Activated T-cell treated with anti-CD3 and anti-CD28 coated beads for 24 hours (primary cell): ENCODE data around the gene MLPH.

ENCODE experiments used
- DNase-seq: peaks from one replicate; pipeline ENCODE4 v3.0.0-alpha.2; 2020; ENCODE audit warnings: low read depth

Gene MLPH

DNA sequence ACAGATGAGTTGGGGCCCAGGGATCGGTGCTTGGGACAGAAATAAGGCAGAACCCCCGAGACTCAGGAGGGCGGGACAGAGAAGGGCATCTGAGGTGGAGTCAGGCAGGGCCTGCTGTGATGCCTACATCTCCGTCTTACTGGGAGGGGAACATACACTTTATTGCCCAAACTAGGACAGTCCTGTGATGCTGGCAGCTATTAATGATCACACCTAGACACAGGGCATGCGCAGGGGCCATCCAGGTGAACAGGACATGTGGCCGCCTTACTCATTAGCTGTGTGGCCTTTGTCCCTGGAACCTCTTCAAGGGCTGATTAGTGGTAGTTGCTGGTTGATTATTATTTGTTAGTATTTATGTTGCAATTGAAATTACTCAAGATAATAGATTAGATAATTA lies 33.2 kb downstream of the MLPH start:
- DNase-seq, result no peak

DNA sequence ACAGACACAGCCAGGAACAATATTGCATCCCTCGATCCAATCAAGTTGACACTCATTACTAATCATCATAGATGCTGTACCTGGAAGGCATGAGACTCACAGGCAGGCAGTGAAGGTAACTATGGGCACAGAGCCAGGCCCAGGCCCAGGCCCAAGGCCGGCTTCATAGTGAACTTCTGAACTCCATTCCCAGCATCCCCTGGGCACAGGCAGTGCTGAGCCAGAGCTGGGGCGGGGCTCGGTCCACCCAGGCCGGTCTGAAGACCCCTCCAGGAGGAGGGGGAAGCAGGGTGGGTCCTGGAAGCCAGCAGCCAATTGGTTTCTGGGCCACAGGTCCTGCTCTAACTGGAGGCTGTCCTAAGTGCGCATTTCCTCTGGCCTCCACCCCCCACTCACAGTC lies 37.6 kb downstream of the MLPH start:
- no peak for DNase-seq

DNA sequence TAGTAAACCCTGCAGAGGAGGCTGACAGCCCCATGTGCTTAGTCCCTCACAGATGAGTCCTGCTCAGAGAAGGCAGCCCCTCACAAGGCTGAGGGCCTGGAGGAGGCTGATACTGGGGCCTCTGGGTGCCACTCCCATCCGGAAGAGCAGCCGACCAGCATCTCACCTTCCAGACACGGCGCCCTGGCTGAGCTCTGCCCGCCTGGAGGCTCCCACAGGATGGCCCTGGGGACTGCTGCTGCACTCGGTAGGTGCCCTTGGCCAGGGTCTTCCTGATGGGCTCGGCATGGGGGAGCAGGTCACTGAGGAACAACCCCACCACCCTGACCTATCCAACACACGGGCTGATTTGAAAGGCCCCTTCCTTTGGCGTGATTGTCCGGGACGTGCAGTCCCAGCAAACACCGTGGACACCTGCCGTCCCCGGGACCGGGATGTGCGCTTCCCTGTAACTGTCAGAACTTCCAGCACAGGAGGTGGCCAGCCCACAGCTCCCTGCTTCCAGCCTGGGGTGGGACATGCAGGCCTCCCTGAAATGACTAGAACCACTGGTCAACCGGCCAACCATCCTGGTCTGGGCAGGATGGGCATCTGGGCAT lies 38.6 kb downstream of the MLPH start:
- no peak for DNase-seq

DNA sequence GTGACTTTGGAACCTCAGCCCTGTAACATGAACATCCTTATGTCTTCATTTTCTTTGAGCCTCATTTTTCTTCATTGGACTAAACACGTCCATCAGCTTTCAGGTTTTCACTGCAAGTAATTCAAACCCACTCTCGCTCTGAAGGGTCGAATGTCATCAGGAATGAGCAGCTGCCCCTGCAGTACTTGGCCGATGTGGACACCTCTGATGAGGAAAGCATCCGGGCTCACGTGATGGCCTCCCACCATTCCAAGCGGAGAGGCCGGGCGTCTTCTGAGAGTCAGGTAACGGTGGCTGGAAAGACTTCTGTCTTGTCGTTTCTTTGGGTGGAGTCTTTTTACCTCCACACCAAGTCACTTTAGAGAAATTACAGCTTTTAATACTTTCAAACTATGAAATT lies 40.2 kb downstream of the MLPH start:
- no peak for DNase-seq

DNA sequence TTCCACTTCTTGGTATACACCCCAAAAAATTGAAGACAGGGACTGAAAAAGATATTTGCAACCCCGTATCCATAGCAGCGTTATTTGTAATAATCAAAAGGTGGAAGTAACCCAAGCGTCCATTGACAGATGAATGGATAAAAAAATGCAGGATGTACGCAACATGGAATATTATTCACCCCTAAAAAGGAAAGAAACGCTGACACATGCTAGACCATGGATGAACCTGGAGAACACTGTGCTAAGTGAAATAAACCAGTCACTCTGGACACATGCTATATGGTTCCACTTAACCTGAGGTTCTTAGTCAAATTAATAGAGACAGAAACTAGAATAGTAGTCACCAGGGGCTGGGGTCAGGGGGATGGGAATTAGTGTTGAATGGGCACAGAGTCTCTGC lies 40.7 kb downstream of the MLPH start:
- DNase-seq, result no peak

DNA sequence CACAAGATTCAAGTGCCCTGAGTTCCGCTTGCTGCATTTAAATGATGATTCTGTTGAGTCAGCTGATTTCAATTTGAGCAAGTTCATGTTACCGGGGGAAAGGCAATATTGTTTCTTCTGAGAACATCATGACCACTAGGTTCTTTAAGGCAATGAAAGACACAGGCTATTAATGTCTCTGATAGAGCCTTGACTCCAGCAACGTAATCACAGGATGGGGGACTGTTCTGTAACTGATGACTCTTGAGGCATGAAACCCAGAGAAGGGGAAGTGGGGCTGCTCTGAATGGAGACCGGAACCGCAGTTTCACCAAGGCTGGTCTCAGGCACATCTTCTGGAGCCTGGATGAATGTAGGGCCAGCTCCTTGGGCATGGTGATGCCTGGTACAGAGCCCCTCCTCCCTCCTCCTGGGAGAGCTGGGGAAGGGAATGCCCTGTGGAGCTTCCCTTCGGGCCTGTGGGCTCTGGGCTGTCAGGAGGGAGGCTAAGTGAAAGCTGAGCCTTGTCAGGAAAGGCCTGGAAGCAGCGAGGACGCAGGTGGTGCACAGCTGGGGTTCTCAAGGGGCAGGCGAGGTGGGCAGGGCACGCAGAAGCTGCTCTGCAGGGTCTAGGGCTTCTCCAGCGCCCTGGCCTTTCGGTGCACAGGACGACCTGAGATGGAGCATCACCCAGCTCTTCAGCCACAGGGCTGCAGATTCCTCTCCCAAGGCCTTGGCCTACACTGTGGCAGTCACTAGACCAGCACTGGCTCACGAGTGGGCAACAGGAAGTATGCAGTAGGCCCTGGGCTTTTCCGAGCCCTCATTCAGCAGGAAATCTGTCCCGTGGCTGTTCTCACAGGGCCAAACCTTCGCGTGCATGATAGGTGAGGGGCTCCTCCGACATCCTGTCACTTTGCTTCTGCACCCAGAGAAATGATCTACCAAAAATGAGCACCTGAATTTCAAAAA lies 42.7 kb downstream of the MLPH start:
- DNase-seq, result no peak

DNA sequence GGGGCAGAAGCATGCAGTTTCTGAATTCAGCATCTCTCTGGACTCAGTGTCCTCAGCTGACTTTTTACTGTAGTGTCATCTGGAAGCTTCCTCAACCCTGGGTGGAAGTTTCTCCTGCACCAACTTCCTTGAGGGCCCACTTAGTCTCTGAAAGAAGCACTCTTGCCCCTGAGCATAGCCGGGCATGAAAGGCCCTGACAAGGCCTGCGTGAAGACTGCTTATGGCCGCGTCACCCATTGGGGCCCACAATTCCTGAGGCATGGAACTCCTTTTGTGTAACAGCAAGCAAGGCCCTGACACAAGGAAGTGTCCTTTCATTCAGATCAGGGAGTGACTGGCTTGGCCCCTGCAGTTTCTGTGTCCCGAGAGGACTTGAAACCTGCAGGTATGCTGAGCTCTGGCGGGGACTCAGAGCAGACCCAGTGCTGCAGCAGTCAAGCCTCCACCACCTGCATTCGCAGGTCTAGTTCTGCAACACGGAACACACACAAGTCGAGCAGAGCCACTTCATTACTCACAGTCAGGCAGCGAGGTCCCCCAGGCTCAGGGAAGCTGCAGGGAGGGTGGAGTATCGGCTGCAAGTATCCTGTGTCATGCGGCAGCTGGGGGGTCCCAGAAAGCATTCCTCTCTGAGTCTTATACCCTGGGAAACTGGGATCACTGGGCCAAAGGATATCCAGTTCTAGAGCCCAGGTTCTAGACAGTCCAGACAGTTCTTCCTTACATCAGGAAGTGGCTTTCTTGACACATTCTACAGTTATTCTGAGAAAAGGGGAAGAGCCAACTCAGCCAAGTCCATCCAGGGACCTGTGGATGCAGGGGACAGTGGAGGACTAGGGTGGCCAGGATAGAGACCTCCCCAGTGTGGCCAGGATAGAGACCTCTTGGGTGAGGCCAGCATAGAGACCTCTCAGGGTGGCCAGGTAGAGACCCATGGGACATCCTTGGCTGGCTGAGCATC lies 43.7 kb downstream of the MLPH start:
- DNase-seq, result no peak

DNA sequence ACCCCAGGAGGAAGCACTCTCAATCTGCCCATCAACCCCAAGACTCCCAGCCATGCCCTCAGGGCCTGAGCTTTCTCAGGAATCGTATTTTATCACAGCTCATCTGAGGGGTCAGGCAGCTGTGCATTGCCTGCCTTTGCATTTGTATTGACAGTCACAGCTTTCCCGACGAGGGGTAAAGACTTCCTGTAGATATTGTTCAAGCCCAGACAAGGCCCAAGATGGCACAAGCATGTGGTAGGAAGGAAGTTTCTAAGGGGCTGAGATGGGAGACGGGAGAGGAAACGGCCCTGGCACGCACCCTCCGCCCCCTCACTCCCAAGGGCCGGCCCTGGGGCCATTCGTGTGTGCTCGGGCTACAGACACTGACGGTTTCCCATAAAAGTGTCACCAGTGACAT lies 45.1 kb downstream of the MLPH start:
- no peak for DNase-seq

DNA sequence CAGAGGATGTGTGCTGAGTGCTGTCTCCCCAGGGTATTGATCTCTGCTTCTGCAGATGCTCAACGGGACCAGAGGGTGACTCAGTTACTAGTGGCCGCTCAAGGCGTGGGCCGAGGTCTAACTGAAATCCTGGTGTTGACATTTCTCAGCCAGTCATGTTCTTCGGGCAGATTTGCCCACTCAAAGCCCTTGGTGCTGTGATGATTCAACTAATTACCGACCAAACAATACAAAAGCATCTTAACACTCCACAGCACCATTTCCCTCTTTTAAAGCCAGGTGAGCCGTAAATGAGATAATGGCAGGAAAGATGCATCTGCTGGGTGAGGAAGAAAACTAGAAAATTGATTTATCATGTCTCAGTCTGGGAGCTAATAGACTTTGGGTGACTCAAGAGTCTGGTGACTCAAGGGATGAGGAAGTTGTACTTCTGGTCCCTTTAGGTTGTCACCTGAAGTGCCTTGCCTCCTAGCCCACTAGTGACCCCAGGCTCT lies 46.7 kb downstream of the MLPH start:
- no peak for DNase-seq

DNA sequence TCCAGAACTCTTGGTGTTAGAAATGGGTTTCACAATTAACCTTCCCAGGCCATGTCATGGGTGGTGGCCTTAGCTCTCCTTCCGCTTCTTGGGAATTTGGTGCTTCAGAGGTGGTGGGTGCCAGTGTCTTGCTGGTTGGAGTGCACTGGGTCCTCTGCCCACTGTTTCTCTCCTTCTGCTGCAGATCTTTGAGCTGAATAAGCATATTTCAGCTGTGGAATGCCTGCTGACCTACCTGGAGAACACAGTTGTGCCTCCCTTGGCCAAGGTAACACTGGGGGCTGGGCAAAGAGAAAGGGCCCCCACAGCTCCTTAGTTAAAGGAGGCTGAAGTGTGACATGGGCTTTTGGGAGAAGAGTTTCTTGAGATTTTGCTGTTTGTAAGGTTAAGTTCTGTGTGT lies 47.3 kb downstream of the MLPH start:
- no peak for DNase-seq

DNA sequence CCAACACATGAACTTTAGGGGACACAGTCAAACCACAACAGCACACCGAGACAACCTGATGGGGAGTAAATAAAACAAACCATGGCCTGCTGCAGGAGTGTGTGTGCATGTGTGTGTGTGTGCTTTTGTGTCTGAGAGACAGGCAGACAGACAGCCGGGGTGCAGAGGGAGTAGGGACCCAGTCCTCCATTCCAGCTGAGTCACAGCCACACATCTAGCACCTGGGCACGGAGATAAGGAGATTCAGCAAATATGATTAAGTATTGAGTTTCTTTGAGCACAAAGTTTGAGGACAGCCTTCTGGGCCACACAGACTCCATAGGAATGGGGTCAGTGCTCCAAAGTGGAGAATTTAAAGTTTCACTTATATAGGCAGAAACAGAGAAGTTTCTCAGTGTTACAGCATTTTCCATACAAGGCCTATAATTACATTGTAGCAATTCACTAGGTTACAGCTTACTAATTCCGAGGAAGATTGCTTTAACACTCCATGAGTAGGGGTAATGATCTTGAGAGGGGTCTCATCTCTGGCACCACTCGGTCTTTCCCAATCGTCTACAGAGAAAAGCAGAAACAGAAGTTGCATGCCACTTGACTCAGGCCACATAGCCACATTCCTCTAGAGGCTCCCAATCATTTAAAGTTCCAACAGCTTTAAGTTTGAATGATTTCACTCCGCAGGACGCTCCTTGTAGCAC lies 48.5 kb downstream of the MLPH start:
- DNase-seq, result no peak

DNA sequence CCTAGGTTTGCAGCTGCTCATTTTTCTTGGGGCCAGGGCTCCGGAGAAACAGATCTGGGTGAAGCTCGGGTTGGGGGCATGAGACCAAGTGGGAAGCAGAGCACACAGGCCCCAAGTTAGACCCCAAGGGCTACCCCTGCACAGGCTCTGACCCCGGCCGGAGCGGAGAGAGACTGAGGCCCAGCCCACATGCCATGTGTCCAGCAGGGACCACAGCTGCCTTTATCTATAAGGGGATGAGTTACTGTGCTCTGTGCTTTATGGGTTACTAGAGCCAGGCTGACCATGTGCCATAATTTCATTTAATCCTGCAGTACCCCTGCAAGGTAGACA lies 49.0 kb downstream of the MLPH start:
- DNase-seq, result no peak

DNA sequence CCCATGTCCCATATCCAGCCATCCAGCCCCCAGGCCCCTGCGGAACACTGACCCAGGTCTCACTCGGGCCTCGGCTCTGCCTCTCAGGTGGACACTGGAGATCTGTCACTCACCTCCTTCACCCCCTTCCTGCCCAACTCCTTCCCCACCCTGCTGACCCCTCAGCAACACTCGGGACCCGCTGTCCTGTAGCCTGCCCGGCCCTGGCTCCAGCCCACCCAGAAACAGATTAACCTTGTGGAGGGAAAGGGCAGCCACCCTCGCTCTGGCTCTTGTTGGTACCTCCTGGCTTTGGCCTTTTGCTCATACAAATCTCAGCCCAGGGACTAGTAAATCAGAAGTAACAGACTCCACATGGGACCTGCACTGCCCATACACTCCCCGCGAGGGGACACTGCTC lies 49.6 kb downstream of the MLPH start:
- DNase-seq, result no peak

DNA sequence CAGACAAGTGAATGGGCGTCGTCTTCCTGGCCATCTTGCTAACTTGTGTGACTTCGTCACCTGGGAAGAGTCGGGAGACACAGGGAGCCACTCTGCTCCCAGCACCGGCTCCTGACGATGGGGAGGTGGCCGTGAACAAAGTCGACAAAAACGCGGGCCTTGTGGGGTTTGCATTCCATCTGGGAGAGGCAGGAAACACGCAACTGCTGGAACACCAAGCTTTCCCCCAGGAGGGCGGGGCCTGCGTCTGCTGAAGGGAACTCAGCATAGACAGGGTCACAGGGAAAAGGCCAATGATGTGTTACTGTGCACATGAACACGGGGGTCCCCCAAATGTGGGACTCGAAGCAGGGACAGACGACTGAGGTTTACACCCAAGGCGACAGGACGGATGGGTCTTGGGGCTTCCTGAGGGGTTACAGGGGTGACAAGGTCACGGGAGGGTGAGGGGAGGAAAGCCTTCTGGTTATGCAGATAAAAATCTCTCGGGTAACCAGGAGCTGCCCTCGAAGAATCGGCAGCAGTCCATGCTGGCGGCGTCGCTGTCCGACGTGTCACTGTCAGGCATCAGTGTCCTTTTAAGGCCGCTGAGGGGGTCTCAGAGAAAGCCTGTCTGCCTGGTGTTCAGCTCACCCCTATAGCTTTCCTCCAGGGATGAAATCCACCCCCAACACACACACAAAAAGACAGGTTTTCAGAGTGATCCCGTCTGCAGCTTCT lies 51.1 kb downstream of the MLPH start:
- no peak for DNase-seq

DNA sequence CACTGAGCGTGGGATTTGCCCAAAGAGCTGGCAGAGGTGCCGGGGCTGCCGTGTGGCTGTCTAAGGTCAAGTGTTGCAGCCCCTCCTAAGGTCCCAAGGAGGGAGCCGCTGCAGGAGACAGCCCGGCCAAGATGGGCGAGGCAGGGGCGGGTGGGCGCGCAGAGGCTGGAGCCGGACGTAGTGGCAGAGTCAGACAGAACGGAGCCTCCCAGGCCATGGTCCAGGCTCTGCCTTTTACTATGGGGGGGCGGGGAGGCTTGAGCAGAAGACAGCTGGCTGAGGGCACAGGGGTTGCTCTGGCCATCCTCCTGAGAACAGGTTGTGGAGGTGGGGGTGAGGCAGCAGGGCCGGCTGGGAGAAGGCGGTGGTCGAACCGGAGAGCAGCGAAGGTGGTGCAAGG lies 51.9 kb downstream of the MLPH start:
- no peak for DNase-seq

DNA sequence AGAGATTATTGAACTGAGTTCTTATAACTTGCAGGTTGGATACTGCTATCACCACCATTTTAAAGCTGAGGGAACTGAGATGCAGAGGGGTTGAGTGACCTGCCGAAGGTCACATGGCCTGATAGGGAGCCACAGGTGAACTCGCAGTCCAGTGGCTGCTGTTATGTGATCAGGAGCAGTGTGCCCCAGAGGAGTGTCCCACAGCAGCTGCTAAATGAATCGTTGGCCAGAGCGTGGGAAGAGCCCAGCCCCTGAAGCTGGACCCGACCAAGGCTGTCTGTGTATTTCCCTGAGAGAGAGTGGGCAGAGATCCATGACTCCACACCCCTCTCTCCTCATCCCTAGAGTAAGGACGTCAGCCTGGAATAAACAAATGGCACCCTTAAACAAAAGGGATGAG lies 52.6 kb downstream of the MLPH start:
- no peak for DNase-seq

DNA sequence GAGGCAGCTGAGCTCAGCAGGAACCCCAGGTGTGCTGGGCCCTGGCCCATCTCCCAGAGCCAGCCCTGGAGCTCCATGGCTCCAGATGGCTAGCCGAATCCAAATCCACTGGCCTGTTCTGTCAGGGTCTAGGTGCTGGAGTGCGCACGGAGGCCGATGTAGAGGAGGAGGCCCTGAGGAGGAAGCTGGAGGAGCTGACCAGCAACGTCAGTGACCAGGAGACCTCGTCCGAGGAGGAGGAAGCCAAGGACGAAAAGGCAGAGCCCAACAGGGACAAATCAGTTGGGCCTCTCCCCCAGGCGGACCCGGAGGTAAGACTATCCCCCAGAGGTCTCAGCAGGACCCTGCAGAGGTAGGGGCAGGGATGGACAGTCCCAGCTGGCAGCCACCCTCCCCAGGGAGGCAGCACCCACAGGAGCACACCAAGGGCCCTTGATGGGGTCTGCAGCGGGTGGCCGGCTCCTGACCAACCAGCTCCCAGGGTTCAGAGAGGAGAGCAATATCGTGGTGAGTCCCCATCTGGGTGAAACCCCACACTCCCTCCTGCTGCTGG lies 53.2 kb downstream of the MLPH start:
- DNase-seq, result no peak

DNA sequence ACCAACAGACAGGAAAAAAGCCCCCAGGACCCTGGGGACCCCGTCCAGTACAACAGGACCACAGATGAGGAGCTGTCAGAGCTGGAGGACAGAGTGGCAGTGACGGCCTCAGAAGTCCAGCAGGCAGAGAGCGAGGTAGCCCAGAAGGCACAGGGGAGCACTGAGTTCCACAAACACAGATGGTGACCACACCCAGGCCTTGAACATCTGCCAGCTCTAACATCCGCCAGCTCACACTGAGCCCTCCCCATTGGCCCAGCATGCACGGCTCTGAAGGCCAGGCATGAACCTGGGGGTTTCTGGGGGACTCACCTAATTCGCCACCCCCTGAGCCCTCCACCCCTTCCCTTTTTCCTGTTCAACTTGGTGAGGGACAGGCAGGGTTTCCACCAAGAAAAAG lies 53.8 kb downstream of the MLPH start:
- no peak for DNase-seq

DNA sequence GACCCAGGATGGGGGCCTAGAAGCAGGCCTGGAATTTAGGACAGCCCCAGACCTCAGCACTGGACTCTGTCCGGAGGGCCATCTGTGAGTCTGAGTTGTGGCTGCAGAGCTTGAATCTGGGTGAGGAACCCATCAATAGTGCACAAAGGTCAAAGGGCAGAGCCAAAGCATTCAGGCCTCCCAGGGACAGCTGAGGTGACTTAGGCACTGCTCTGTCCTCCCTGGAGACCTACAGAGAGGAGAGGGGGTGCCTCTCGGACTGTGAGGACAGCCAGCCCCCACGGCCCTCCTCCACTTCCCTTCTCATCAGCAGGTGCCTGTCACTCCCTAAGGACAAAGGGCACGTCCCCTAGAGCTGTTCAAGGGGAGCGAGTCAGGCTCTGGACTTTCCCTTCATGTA lies 54.2 kb downstream of the MLPH start:
- DNase-seq, result no peak

DNA sequence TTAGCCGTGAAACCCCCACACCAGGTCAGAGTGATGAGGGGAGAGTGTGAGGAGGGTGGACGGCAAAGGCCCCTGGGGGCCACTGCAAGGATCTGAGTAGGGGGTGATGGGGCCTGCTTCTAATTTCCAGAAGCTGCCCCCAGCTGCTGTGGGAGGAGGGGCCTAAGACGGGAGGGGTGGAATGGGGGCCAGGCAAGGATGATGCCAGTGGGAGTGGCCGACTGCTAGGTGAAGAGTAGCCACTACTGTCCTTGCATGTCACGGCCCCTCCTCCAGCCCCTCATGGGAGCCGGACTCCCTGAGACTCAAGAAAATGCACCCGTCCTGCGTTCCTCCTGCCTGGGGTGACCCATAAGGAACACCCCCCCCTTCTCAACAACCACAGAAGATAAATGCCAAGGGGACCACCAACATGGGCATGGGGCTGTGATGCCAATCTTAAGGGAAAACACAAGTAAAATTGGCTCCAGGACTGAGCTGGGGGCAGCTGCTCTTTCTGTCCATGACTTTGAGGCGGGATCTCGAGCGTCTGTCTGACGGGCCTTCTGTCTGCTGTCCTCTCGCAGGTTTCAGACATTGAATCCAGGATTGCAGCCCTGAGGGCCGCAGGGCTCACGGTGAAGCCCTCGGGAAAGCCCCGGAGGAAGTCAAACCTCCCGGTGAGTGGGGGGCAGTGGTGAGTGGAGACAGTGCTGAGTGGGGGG lies 55.1 kb downstream of the MLPH start:
- DNase-seq, result no peak
